Measurements from ENCODE around the gene HOXA7.

DNA sequence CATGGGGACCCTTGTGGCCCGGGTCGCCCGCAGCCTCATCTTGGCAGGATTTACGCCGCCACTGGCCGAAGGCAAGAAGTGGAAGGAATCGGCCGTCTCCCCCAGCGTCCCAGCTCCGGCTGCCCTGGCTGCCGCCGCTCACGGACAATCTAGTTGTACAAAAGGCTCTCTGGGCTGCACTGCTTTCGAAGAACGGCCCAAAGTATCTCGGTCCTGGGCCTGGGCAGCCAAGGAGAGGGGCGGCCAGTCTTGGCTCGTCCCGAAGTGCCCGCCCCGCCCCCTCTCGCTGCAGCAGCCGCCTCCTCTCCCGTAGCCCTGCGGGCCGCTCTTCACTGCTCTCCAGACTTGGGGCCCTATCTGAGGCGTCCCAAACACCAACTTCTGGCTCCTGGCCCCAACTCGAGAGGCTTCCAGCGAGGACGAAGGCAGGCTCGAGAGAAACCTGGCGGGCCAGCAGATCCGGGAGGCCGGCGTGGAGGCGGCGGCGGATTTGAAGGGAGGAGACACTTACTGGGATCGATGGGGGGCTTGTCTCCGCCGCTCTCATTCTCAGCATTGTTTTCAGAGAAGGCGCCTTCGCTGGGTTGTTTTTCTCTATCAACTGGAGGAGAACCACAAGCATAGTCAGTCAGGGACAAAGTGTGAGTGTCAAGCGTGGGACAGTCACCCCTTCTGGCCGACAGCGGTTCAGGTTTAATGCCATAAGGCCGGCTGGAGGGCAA, 8.1 kb upstream of the HOXA7 start:
- TF ChIP-seq CTCF (IDR thresholded peaks at IDR 0.05) = peak; percentile 17
- no peak for TF ChIP-seq ZFX (IDR thresholded peaks at IDR 0.05; ENCODE audit: borderline replicate concordance)
